ENCODE results near the gene SNTB2.
A peak's percentile ranks its signal among the peaks of the same experiment; 100 is the strongest.

The SNTB2 gene

GRCh38 chr16:69324013-69324531 lies 137.1 kb downstream of the SNTB2 start:
- ATAC-seq = no peak
- peaks cover 49% of the 10 kb centered on the region for H3K4me1 Mint-ChIP-seq
- H3K36me3 Mint-ChIP-seq = peaks cover 50% of the 10 kb centered on the region
- no peak overlapping the region for H3K4me3 Mint-ChIP-seq
- no peaks in the 10 kb centered on the region for H3K9me3 Mint-ChIP-seq
- H3K27ac Mint-ChIP-seq = peak overlapping the region; percentile 30
- H3K27me3 Mint-ChIP-seq = no peaks in the 10 kb centered on the region

- Mint-ChIP-seq H3K4me1 (peaks cover 55% of the 10 kb centered on the region), H3K36me3 (peaks cover 45% of the 10 kb centered on the region), H3K4me3 (no peak overlapping the region), H3K9me3 (no peaks in the 10 kb centered on the region), H3K27me3 (no peaks in the 10 kb centered on the region), H3K27ac (peak overlapping the region; percentile 30)
- ATAC-seq = no peak
These were observed 137.8 kb downstream of the SNTB2 start for GRCh38 chr16:69324585-69325253.

GRCh38 chr16:69325784-69326171 lies 138.8 kb downstream of the SNTB2 start:
- Mint-ChIP-seq H3K4me3 (no peak overlapping the region), H3K27me3 (no peaks in the 10 kb centered on the region), H3K4me1 (peaks cover 59% of the 10 kb centered on the region), H3K9me3 (no peaks in the 10 kb centered on the region), H3K36me3 (peaks cover 42% of the 10 kb centered on the region), H3K27ac (peak overlapping the region; percentile 49)
- ATAC-seq = no peak

GRCh38 chr16:69326172-69326873 lies 139.4 kb downstream of the SNTB2 start:
- Mint-ChIP-seq H3K4me3 (no peak overlapping the region), H3K4me1 (peaks cover 62% of the 10 kb centered on the region), H3K36me3 (peaks cover 37% of the 10 kb centered on the region), H3K9me3 (no peaks in the 10 kb centered on the region), H3K27me3 (no peaks in the 10 kb centered on the region), H3K27ac (peak overlapping the region; percentile 49)
- ATAC-seq = no peak

- peak overlapping the region; percentile 21 for H3K4me3 Mint-ChIP-seq
- H3K27me3 Mint-ChIP-seq = no peaks in the 10 kb centered on the region
- no peak for ATAC-seq
- H3K9me3 Mint-ChIP-seq = no peaks in the 10 kb centered on the region
- H3K4me1 Mint-ChIP-seq = peaks cover 50% of the 10 kb centered on the region
- H3K27ac Mint-ChIP-seq = peak overlapping the region; percentile 49
- peaks cover 37% of the 10 kb centered on the region for H3K36me3 Mint-ChIP-seq
These were observed 140.8 kb downstream of the SNTB2 start for GRCh38 chr16:69327585-69328310.

GRCh38 chr16:69328854-69329316 lies 141.9 kb downstream of the SNTB2 start:
- Mint-ChIP-seq H3K9me3 (no peaks in the 10 kb centered on the region), H3K27me3 (no peaks in the 10 kb centered on the region), H3K4me3 (peak overlapping the region; percentile 88), H3K4me1 (peaks cover 50% of the 10 kb centered on the region), H3K27ac (peak overlapping the region; percentile 60), H3K36me3 (peaks cover 37% of the 10 kb centered on the region)
- ATAC-seq = no peak

- Mint-ChIP-seq H3K4me1 (peaks cover 47% of the 10 kb centered on the region), H3K36me3 (peaks cover 37% of the 10 kb centered on the region), H3K4me3 (peak overlapping the region; percentile 88), H3K27ac (peak overlapping the region; percentile 60), H3K27me3 (no peaks in the 10 kb centered on the region), H3K9me3 (no peaks in the 10 kb centered on the region)
- peak; percentile 66 for ATAC-seq
These were observed 142.7 kb downstream of the SNTB2 start for GRCh38 chr16:69329369-69330285.

- H3K36me3 Mint-ChIP-seq = peaks cover 37% of the 10 kb centered on the region
- H3K4me1 Mint-ChIP-seq = peaks cover 44% of the 10 kb centered on the region
These were observed 143.5 kb downstream of the SNTB2 start, which contains the start of gene PDF for GRCh38 chr16:69330286-69331109. PDF (minus strand) TSS chr16:69330588; CDS start chr16:69330570, 18 bp downstream.

GRCh38 chr16:69334696-69335095 lies 147.7 kb downstream of the SNTB2 start:
- H3K4me3 Mint-ChIP-seq = no peak overlapping the region
- H3K27me3 Mint-ChIP-seq = no peaks in the 10 kb centered on the region
- no peak for ATAC-seq
- peaks cover 49% of the 10 kb centered on the region for H3K4me1 Mint-ChIP-seq
- H3K36me3 Mint-ChIP-seq = peaks cover 38% of the 10 kb centered on the region
- no peak overlapping the region for H3K27ac Mint-ChIP-seq
- no peaks in the 10 kb centered on the region for H3K9me3 Mint-ChIP-seq

More at GRCh38 chr16:69330286-69331109, 143.5 kb downstream of the SNTB2 start, which contains the start of gene PDF:
- Mint-ChIP-seq H3K9me3 (no peaks in the 10 kb centered on the region), H3K27ac (peak within 1 kb of the TSS; percentile 72), H3K27me3 (no peaks in the 10 kb centered on the region), H3K4me3 (peak within 1 kb of the TSS; percentile 88)
- peak; percentile 98 for ATAC-seq

- H3K4me1 Mint-ChIP-seq = peaks cover 58% of the 10 kb centered on the region
- peaks cover 39% of the 10 kb centered on the region for H3K36me3 Mint-ChIP-seq
- ATAC-seq = no peak
These were observed 151.8 kb downstream of the SNTB2 start for GRCh38 chr16:69338557-69339288.

GRCh38 chr16:69339289-69340094 lies 152.5 kb downstream of the SNTB2 start, which contains the start of the genes COG8 and NIP7:
COG8 (minus strand) TSS chr16:69339564; CDS start chr16:69339552, 12 bp downstream.
NIP7 (plus strand) TSS chr16:69339772; CDS start chr16:69339830, 58 bp downstream.
- H3K4me1 Mint-ChIP-seq = peaks cover 53% of the 10 kb centered on the region
- peaks cover 33% of the 10 kb centered on the region for H3K36me3 Mint-ChIP-seq
- H3K9me3 Mint-ChIP-seq = no peaks in the 10 kb centered on the region
- peak within 1 kb of the TSS; percentile 94 for H3K27ac Mint-ChIP-seq
- H3K4me3 Mint-ChIP-seq = peak within 1 kb of the TSS; percentile 99
- peak; percentile 98 for ATAC-seq
- H3K27me3 Mint-ChIP-seq = no peaks in the 10 kb centered on the region

More at GRCh38 chr16:69338557-69339288, 151.8 kb downstream of the SNTB2 start:
- no peaks in the 10 kb centered on the region for H3K9me3 Mint-ChIP-seq
- H3K27me3 Mint-ChIP-seq = no peaks in the 10 kb centered on the region
- H3K4me3 Mint-ChIP-seq = peak overlapping the region; percentile 99
- peak overlapping the region; percentile 94 for H3K27ac Mint-ChIP-seq

- no peaks in the 10 kb centered on the region for H3K9me3 Mint-ChIP-seq
- H3K27ac Mint-ChIP-seq = peak overlapping the region; percentile 94
- no peak for ATAC-seq
- H3K36me3 Mint-ChIP-seq = peaks cover 26% of the 10 kb centered on the region
- H3K27me3 Mint-ChIP-seq = no peaks in the 10 kb centered on the region
- peaks cover 53% of the 10 kb centered on the region for H3K4me1 Mint-ChIP-seq
- peak overlapping the region; percentile 99 for H3K4me3 Mint-ChIP-seq
These were observed 153.2 kb downstream of the SNTB2 start for GRCh38 chr16:69340095-69340644.

Data from stimulated activated memory B cell treated with anti-CD40 and anti-IgM and Interleukin-4, amounts not matched to agents 10 μg/mL and 1 μg/mL and 100 μg/mL, for 72 hours (primary cell).